H7 (cell line): Measurements from ENCODE around the gene COL4A3. TPM values are rescaled to one million over a fixed set of nuclear protein-coding genes. Genes with fewer than 3 reads are reported as not detected.
"Not testable (repeated sequence)": the region's sequence is repeated elsewhere in the genome, so short reads cannot be mapped to it uniquely, and the experiment has no call there.

Experiments used
- DNase-seq: peaks from one replicate; pipeline ENCODE4 v3.0.0; 2012
- H3K27me3 ChIP-seq: 2 replicates; pipeline ENCODE4 v1.6.0; 2011; ENCODE audit warnings: mild to moderate bottlenecking, low read length; ENCODE audit not compliant: control insufficient read depth, insufficient read depth
- H3K36me3 ChIP-seq: replicated peaks from 2 replicates; pipeline ENCODE4 v1.5.1; 2011; ENCODE audit warnings: low read length; ENCODE audit not compliant: control insufficient read depth, insufficient read depth
- H3K4me3 ChIP-seq: 2 replicates; pipeline ENCODE4 v1.5.1; 2011; ENCODE audit warnings: low read depth, mild to moderate bottlenecking, control low read depth, low read length, moderate library complexity; ENCODE audit not compliant: insufficient read depth
- total RNA-seq: library from RNA; depleted of rRNA; stranded (reverse); fragments of >200 nt; shearing (Covaris generic); gene quantifications from 2 replicates; pipeline ENCODE4 v1.2.3, GENCODE V29; 2014

The COL4A3 gene
- total RNA-seq, 1 experiment from 2014 or later, result 0.07 TPM

GRCh38 chr2:227147023-227147422, 17.4 kb upstream of the COL4A3 start:
- Histone ChIP-seq H3K36me3 (no peaks in the 10 kb centered on the region), H3K27me3 (no peaks in the 10 kb centered on the region), H3K4me3 (no peak overlapping the region)
- no peak for DNase-seq

- DNase-seq, result no peak
- no peaks in the 10 kb centered on the region for H3K36me3 ChIP-seq
- H3K27me3 ChIP-seq, result no peaks in the 10 kb centered on the region
- no peak overlapping the region for H3K4me3 ChIP-seq
Observed at GRCh38 chr2:227148106-227148505, 16.3 kb upstream of the COL4A3 start.

GRCh38 chr2:227150222-227150936, 14.0 kb upstream of the COL4A3 start:
- no peaks in the 10 kb centered on the region for H3K27me3 ChIP-seq
- H3K36me3 ChIP-seq, result no peaks in the 10 kb centered on the region
- no peak for DNase-seq
- H3K4me3 ChIP-seq, result no peak overlapping the region

- no peaks in the 10 kb centered on the region for H3K27me3 ChIP-seq
- no peaks in the 10 kb centered on the region for H3K36me3 ChIP-seq
Observed at GRCh38 chr2:227152093-227152766, 12.2 kb upstream of the COL4A3 start.

GRCh38 chr2:227153307-227153706, 11.1 kb upstream of the COL4A3 start:
- Histone ChIP-seq H3K36me3 (no peaks in the 10 kb centered on the region), H3K27me3 (no peaks in the 10 kb centered on the region), H3K4me3 (no peak overlapping the region)
- DNase-seq, result no peak

More at GRCh38 chr2:227152093-227152766, 12.2 kb upstream of the COL4A3 start:
- no peak for DNase-seq
- no peak overlapping the region for H3K4me3 ChIP-seq

- no peak for DNase-seq
- Histone ChIP-seq H3K4me3 (no peak overlapping the region), H3K27me3 (no peaks in the 10 kb centered on the region), H3K36me3 (no peaks in the 10 kb centered on the region)
Observed at GRCh38 chr2:227153758-227154486, 10.5 kb upstream of the COL4A3 start.

- H3K27me3 ChIP-seq, result no peaks in the 10 kb centered on the region
- no peak for DNase-seq
- H3K4me3 ChIP-seq, result no peak overlapping the region
- no peaks in the 10 kb centered on the region for H3K36me3 ChIP-seq
Observed at GRCh38 chr2:227154986-227155774, 9.2 kb upstream of the COL4A3 start.

- Histone ChIP-seq H3K27me3 (peaks cover 30% of the 10 kb centered on the region), H3K36me3 (no peaks in the 10 kb centered on the region), H3K4me3 (no peak overlapping the region)
- no peak for DNase-seq
Observed at GRCh38 chr2:227160164-227160563, 4.3 kb upstream of the COL4A3 start.

GRCh38 chr2:227161947-227162346, 2.5 kb upstream of the COL4A3 start:
- H3K36me3 ChIP-seq, result no peaks in the 10 kb centered on the region
- H3K27me3 ChIP-seq, result peaks cover 31% of the 10 kb centered on the region
- DNase-seq, result no peak
- H3K4me3 ChIP-seq, result no peak overlapping the region

- Histone ChIP-seq H3K36me3 (no peaks in the 10 kb centered on the region), H3K4me3 (peak overlapping the region; percentile 56), H3K27me3 (peaks cover 31% of the 10 kb centered on the region)
- peak; percentile 56 for DNase-seq
Observed at GRCh38 chr2:227163485-227163997, 883 bp upstream of the COL4A3 start.

- Histone ChIP-seq H3K36me3 (no peaks in the 10 kb centered on the region), H3K27me3 (peaks cover 31% of the 10 kb centered on the region), H3K4me3 (peak overlapping the region; percentile 56)
- DNase-seq, result peak; percentile 62
Observed at GRCh38 chr2:227164763-227165291, 403 bp downstream of the COL4A3 start.

- DNase-seq, H3K27me3 ChIP-seq, H3K4me3 ChIP-seq, H3K36me3 ChIP-seq: not testable (repeated sequence)
Observed at GRCh38 chr2:227171779-227172178, 7.4 kb downstream of the COL4A3 start.

GRCh38 chr2:227177592-227178336, 13.3 kb downstream of the COL4A3 start:
- H3K27me3 ChIP-seq, result no peaks in the 10 kb centered on the region
- no peaks in the 10 kb centered on the region for H3K36me3 ChIP-seq
- H3K4me3 ChIP-seq, result no peak overlapping the region
- no peak for DNase-seq
